ENCODE data around the gene FOXP4. TPM values are rescaled to one million over a fixed set of nuclear protein-coding genes. Genes with fewer than 3 reads are reported as not detected.
A peak's percentile ranks its signal among the peaks of the same experiment; 100 is the strongest.

Gene FOXP4
- total RNA-seq, 1 experiment from 2014 or later, result 4.6 TPM

GRCh38 chr6:41546475-41546865 lies 289 bp downstream of the FOXP4 start:
- DNase-seq (ENCODE audit: low read depth), result no peak

- peak; percentile 45 for DNase-seq (ENCODE audit: low read depth)
These were observed 951 bp downstream of the FOXP4 start for GRCh38 chr6:41546866-41547798.

- no peak for DNase-seq (ENCODE audit: low read depth)
These were observed 1.6 kb downstream of the FOXP4 start for GRCh38 chr6:41547799-41548097.

GRCh38 chr6:41548098-41548840 lies 2.1 kb downstream of the FOXP4 start:
- DNase-seq (ENCODE audit: low read depth), result no peak

GRCh38 chr6:41548841-41549642 lies 2.9 kb downstream of the FOXP4 start:
- DNase-seq (ENCODE audit: low read depth), result no peak

GRCh38 chr6:41549673-41550072 lies 3.5 kb downstream of the FOXP4 start:
- no peak for DNase-seq (ENCODE audit: low read depth)

GRCh38 chr6:41551086-41551700 lies 5.0 kb downstream of the FOXP4 start:
- no peak for DNase-seq (ENCODE audit: low read depth)

- no peak for DNase-seq (ENCODE audit: low read depth)
These were observed 5.7 kb downstream of the FOXP4 start for GRCh38 chr6:41551857-41552256.

- no peak for DNase-seq (ENCODE audit: low read depth)
These were observed 6.5 kb downstream of the FOXP4 start for GRCh38 chr6:41552723-41553122.

- DNase-seq (ENCODE audit: low read depth), result no peak
These were observed 7.3 kb downstream of the FOXP4 start for GRCh38 chr6:41553405-41553999.

- no peak for DNase-seq (ENCODE audit: low read depth)
These were observed 9.4 kb downstream of the FOXP4 start for GRCh38 chr6:41555326-41556300.

- no peak for DNase-seq (ENCODE audit: low read depth)
These were observed 11.2 kb downstream of the FOXP4 start for GRCh38 chr6:41557335-41557734.

GRCh38 chr6:41558033-41558807 lies 12.0 kb downstream of the FOXP4 start:
- DNase-seq (ENCODE audit: low read depth), result no peak

- DNase-seq (ENCODE audit: low read depth), result no peak
These were observed 13.7 kb downstream of the FOXP4 start for GRCh38 chr6:41559655-41560427.

GRCh38 chr6:41560431-41561192 lies 14.4 kb downstream of the FOXP4 start:
- DNase-seq (ENCODE audit: low read depth), result no peak

GRCh38 chr6:41561416-41561815 lies 15.2 kb downstream of the FOXP4 start:
- no peak for DNase-seq (ENCODE audit: low read depth)

Data from LHCN-M2 (cell line).